Thymus (tissue), 14 donors: ENCODE data around the gene ZNF346. TPM values are rescaled to one million over a fixed set of nuclear protein-coding genes. Genes with fewer than 3 reads are reported as not detected.
"Not testable (repeated sequence)": the region's sequence is repeated elsewhere in the genome, so short reads cannot be mapped to it uniquely, and the experiment has no call there.

ENCODE experiments used
- DNase-seq, 9 donors: peaks; one replicate each; pipeline ENCODE4 v3.0.0-alpha.2; 2013; ENCODE audit warnings: low spot score in 9 of 9, low read depth in 6 of 9, missing footprints in 1 of 9
- H3K27ac ChIP-seq, 2 donors: one replicate each; pipeline ENCODE4 v1.5.1; 2013; ENCODE audit warnings: control low read depth in 1 of 2, low read depth in 1 of 2, low read length in 1 of 2, mild to moderate bottlenecking in 1 of 2, moderate library complexity in 1 of 2
- H3K27me3 ChIP-seq, 2 donors: one replicate each; pipeline ENCODE4 v1.5.1; 2013; ENCODE audit warnings: low read length in 1 of 2; ENCODE audit not compliant: control insufficient read depth in 2 of 2, insufficient read depth in 1 of 2
- H3K36me3 ChIP-seq, 2 donors: one replicate each; pipeline ENCODE4 v1.5.1; 2013; ENCODE audit warnings: low read length in 1 of 2, mild to moderate bottlenecking in 1 of 2, moderate library complexity in 1 of 2; ENCODE audit not compliant: control insufficient read depth in 2 of 2, insufficient read depth in 2 of 2
- H3K4me1 ChIP-seq, 2 donors: one replicate each; pipeline ENCODE4 v1.5.1; 2013; ENCODE audit warnings: low read length in 2 of 2; ENCODE audit not compliant: control insufficient read depth in 2 of 2, insufficient read depth in 2 of 2
- H3K4me3 ChIP-seq, 2 donors: one replicate each; pipeline ENCODE4 v1.5.1; 2013; ENCODE audit warnings: low read length in 2 of 2, control low read depth in 1 of 2, mild to moderate bottlenecking in 1 of 2
- H3K9me3 ChIP-seq, 2 donors: one replicate each; pipeline ENCODE4 v1.5.1; 2013; ENCODE audit warnings: low read length in 1 of 2, mild to moderate bottlenecking in 1 of 2; ENCODE audit not compliant: control insufficient read depth in 2 of 2, insufficient read depth in 1 of 2
- WGBS: extraction: QIAGEN DNeasy Blood & Tissue Kit; methylation state at CpG from one replicate; pipeline ENCODE4 v1.1.7; 2013; 5-methylcytosine and 5-hydroxymethylcytosine counted together
- long read RNA-seq, 10 donors: transcript quantifications; one replicate each; lab custom pipeline, GENCODE V29; 2026
- polyA plus RNA-seq: library from polyadenylated mRNA; stranded (reverse); fragments of 200-250 nt; gene quantifications from one replicate; pipeline ENCODE4 v1.2.3, GENCODE V29; 2013
- total RNA-seq: library from RNA; stranded (reverse); fragments of 120-200 nt; gene quantifications from one replicate; pipeline ENCODE4 v1.2.4, GENCODE V29; 2013
- donor health status: healthy.

ZNF346 gene, protein sequence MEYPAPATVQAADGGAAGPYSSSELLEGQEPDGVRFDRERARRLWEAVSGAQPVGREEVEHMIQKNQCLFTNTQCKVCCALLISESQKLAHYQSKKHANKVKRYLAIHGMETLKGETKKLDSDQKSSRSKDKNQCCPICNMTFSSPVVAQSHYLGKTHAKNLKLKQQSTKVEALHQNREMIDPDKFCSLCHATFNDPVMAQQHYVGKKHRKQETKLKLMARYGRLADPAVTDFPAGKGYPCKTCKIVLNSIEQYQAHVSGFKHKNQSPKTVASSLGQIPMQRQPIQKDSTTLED
- 14.5 TPM for total RNA-seq
- 8.0 TPM for polyA plus RNA-seq
- long read RNA-seq, donor 1 = 0 reads
- long read RNA-seq, donor 2 = 0 reads
- long read RNA-seq, donor 3, partial matches to known transcripts = 6 of 10 reads
- long read RNA-seq, donor 3, other reads (novel, unspliced or antisense) = 0 of 10 reads
- long read RNA-seq, donor 4, partial matches to known transcripts = 12 of 14 reads
- long read RNA-seq, donor 4, other reads (novel, unspliced or antisense) = 0 of 14 reads
- long read RNA-seq, donor 5, partial matches to known transcripts = 0 of 6 reads
- long read RNA-seq, donor 5, other reads (novel, unspliced or antisense) = 0 of 6 reads
- long read RNA-seq, donor 6, partial matches to known transcripts = 0 of 2 reads
- long read RNA-seq, donor 6, other reads (novel, unspliced or antisense) = 0 of 2 reads
- long read RNA-seq, donor 7, transcript ZNF346-201 (7 exons, 2,314 nt) = major isoform, 6 of 6 reads
- long read RNA-seq, donor 7, partial matches to known transcripts = 0 of 6 reads
- long read RNA-seq, donor 7, other reads (novel, unspliced or antisense) = 0 of 6 reads
- long read RNA-seq, donor 8, partial matches to known transcripts = 0 of 1 reads
- long read RNA-seq, donor 8, other reads (novel, unspliced or antisense) = 0 of 1 reads
- long read RNA-seq, donor 9, partial matches to known transcripts = 0 of 5 reads
- long read RNA-seq, donor 9, other reads (novel, unspliced or antisense) = 0 of 5 reads
- long read RNA-seq, donor 10, partial matches to known transcripts = 0 of 4 reads
- long read RNA-seq, donor 10, other reads (novel, unspliced or antisense) = 0 of 4 reads

DNA sequence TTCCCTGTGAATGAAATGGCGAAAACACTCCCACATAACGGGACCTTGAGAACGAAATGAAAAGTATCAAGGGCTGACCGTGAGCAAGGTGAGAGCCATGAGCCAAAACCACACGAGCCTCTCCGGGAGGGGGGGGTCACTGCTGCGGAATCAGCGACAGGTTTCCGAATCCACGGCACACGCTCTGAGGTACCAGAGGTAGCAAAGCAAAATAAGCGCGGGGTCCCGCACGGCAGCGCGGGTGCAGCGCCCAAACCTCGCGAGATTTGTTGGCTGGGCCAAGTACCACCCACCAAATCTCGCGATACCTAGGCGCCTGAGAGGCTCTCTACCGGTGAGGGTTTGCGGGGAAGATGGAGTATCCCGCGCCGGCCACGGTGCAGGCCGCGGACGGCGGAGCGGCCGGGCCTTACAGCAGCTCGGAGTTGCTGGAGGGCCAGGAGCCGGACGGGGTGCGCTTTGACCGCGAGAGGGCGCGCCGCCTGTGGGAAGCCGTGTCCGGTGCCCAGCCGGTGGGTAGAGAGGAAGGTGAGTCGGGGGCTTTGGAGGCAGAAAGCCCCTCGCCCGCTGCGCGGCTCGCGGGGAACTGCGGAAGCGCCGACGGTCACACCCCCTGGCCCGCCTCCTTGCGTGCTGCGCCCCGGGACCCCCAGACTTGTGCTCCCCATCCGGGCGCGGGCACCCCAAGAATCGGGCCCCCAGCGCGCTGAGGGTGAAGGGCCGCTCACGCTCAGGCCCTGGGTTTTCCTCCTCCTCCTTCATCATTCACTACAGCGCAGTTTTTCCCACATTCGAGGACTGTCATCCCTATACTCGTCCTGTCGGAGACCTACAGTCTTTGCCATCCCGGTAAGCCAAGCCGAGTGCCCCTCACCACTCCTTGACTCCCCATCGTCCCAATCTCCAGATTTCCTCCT lies at the start of gene ZNF346:
Gene ZNF346, plus strand, starts transcription at position 311 of the 917 bp plus-strand sequence. Its CDS starts 43 bp downstream, at position 354.
- Histone ChIP-seq H3K9me3 (no peaks in the 10 kb centered on the region), H3K4me1 (peaks cover 8 to 15% of the 10 kb centered on the region in 2 donors), H3K27me3 (no peaks in the 10 kb centered on the region), H3K27ac (peak within 1 kb of the TSS; percentile 54 to 72), H3K36me3 (peaks cover 0 to 10% of the 10 kb centered on the region in 2 donors), H3K4me3 (peak within 1 kb of the TSS; percentile 82 to 85)
- peak; percentile 83 to 96 (median 91) for DNase-seq
- WGBS = under 1% methylated on average over 77 of the region's 77 CpGs

DNA sequence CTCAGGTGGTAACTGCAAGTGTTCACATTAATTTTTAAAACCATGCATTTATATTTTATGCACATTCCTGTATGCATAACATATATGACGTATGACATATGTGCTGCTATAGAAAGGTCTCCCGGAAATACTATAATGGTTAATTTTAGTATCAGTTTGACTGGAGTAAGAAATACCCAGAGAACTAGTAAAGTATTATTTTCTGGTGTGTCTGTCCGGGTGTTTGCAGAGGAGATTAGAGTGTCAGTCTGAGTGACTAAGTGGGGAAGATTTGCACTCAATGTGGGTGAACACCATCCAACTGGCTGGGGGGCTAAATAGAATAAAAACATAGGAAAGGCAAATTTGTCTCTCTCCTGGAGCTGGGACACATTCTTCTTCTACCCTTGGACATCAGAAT lies 42.8 kb upstream of the ZNF346 start:
- H3K27ac ChIP-seq = no peak overlapping the region

DNA sequence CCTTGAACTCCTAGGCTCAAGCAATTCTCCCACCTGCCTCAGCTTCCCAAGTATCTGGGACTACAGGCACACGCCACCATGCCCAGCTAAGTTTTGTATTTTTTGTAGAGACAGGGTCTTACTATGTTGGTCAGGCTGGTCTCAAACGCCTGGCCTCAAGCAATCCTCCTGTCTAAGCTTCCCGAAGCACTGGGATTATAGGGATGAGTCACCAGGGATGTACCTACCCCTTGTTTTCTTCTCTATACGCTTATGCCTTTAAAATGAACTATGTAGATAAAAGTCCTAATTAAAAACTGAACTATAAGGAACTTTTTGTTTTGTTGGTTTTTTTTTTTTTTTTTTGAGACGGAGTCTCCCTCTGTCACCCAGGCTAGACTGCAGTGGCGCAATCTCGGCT lies 41.7 kb upstream of the ZNF346 start:
- peaks cover 0 to 8% of the 10 kb centered on the region in 2 donors for H3K9me3 ChIP-seq
- no peak for DNase-seq
- H3K36me3 ChIP-seq = peaks cover 12 to 30% of the 10 kb centered on the region in 2 donors
- no peak overlapping the region for H3K4me3 ChIP-seq
- peaks cover 6 to 10% of the 10 kb centered on the region in 2 donors for H3K4me1 ChIP-seq
- no peaks in the 10 kb centered on the region for H3K27me3 ChIP-seq
- 97% methylated on average over 7 of the region's 7 CpGs for WGBS
- no peak overlapping the region for H3K27ac ChIP-seq

More for the DNA sequence above, 42.8 kb upstream of the ZNF346 start:
- no peak overlapping the region for H3K4me3 ChIP-seq
- no peaks in the 10 kb centered on the region for H3K4me1 ChIP-seq
- peaks cover 0 to 8% of the 10 kb centered on the region in 2 donors for H3K9me3 ChIP-seq
- 96% methylated on average over 3 of the region's 3 CpGs for WGBS
- DNase-seq = no peak
- no peaks in the 10 kb centered on the region for H3K27me3 ChIP-seq
- peaks cover 18 to 37% of the 10 kb centered on the region in 2 donors for H3K36me3 ChIP-seq

DNA sequence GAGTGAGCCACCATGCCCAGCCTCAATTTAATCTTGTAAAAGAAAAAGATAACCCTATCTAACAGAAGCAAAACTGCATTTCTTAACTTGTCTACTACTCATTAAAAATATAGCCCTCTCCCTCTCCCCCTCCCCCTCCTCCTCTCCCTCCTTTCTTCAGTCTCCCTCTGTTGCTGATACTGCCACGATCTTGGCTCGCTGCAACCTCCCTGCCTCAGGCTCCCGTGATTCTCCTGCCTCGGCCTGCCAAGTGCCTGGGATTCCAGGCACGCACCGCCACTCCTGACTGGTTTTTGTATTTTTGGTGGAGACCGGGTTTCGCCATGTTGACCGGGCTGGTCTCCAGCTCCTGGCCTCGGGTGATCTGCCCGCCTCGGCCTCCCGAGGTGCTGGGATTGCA lies 39.4 kb upstream of the ZNF346 start:
- H3K27ac ChIP-seq, DNase-seq, H3K27me3 ChIP-seq, H3K4me3 ChIP-seq, H3K9me3 ChIP-seq: not testable (repeated sequence)
- Histone ChIP-seq H3K4me1 (peaks cover 19 to 29% of the 10 kb centered on the region in 2 donors), H3K36me3 (peaks cover 12 to 30% of the 10 kb centered on the region in 2 donors)
- WGBS = 88% methylated on average over 13 of the region's 13 CpGs

DNA sequence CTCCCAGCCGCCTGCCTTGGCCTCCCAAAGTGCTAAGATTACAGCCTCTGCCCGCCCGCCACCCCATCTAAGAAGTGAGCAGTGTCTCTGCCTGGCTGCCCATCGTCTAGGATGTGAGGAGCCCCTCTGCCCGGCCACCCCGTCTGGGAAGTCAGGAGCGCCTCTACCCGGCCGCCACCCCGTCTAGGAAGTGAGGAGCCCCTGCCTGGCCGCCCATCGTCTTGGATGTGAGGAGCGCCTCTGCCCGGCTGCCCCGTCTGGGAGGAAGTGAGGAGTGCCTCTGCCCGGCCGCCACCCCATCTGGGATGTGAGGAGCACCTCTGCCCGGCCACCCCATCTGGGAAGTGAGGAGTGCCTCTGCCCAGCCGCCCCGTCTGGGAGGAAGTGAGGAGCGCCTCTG lies 38.9 kb upstream of the ZNF346 start:
- not testable (repeated sequence) for H3K9me3 ChIP-seq, H3K27ac ChIP-seq, H3K4me3 ChIP-seq, DNase-seq, H3K27me3 ChIP-seq
- H3K4me1 ChIP-seq = peaks cover 19 to 29% of the 10 kb centered on the region in 2 donors
- 97% methylated on average over 21 of the region's 21 CpGs for WGBS
- H3K36me3 ChIP-seq = peaks cover 12 to 30% of the 10 kb centered on the region in 2 donors

DNA sequence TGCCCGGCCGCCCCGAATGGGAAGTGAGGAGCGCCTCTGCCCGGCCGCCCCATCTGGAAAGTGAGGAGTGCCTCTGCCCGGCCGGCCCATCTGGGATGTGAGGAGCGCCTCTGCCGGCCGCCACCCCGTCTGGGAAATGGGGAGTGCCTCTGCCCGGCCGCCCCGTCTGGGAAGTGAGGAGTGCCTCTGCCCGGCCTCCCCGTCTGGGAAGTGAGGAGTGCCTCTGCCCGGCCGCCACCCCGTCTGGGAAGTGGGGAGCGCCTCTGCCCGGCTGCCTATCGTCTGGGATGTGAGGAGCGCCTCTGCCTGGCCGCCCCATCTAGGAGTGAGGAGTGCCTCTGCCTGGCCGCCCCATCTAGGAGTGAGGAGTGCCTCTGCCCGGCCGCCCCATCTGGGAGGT lies 38.3 kb upstream of the ZNF346 start:
- H3K27me3 ChIP-seq, H3K9me3 ChIP-seq, DNase-seq, H3K27ac ChIP-seq, H3K4me3 ChIP-seq: not testable (repeated sequence)
- Histone ChIP-seq H3K4me1 (peaks cover 19 to 29% of the 10 kb centered on the region in 2 donors), H3K36me3 (peaks cover 12 to 28% of the 10 kb centered on the region in 2 donors)
- 98% methylated on average over 28 of the region's 28 CpGs for WGBS

DNA sequence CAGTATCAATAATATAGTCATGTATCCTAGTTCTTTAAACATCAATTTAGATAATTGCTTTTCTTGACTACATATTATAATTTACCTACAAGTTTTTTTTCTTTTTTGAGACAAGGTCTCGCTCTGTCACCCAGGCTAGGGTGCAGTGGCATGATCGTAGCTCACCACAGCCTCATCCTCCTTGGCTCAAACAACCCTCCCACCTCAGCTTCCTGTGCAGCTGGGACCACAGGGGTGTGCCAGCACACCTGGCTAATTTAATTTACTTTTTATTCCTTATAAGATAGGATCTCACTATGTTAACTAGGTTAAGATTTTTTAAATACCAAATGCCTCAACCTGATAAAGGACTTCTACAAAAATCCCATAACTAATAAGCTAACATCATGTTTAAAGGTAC lies 37.0 kb upstream of the ZNF346 start:
- Histone ChIP-seq H3K27ac (peak overlapping the region in 1 of 2 donors; percentile 86), H3K9me3 (peaks cover 0 to 8% of the 10 kb centered on the region in 2 donors), H3K36me3 (peaks cover 5 to 18% of the 10 kb centered on the region in 2 donors), H3K27me3 (no peaks in the 10 kb centered on the region), H3K4me3 (no peak overlapping the region), H3K4me1 (peaks cover 19 to 29% of the 10 kb centered on the region in 2 donors)
- 6% methylated on average over 2 of the region's 2 CpGs for WGBS
- DNase-seq = peak; percentile 39 to 88 (median 68)

DNA sequence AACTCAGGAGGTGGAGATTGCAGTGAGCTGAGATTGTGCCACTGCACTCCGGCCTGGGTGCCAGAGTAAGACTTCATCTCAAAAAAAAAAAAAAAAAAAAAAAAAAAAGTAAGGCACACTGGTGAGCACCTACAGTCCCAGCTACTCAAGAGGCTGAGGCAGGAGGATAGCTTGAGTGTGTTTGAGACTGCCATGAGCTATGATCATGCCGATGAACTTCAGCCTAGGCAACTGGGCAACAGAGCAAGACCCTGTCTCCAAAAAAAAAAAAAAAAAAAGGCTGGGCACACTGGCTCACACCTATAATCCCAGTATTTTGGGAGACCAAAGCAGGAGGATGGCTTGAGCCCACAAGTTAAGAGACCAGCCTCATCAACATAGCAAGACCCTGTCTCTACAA lies 36.2 kb upstream of the ZNF346 start:
- Histone ChIP-seq H3K4me1 (peaks cover 19 to 29% of the 10 kb centered on the region in 2 donors), H3K9me3 (peaks cover 0 to 8% of the 10 kb centered on the region in 2 donors), H3K27me3 (no peaks in the 10 kb centered on the region), H3K27ac (peak overlapping the region; percentile 36 to 86), H3K36me3 (peaks cover 3 to 11% of the 10 kb centered on the region in 2 donors), H3K4me3 (no peak overlapping the region)
- 92% methylated on average over 2 of the region's 2 CpGs for WGBS
- DNase-seq = no peak
